IMR-90 (cell line): Measurements from ENCODE around the gene SEMG2. TPM values are rescaled to one million over a fixed set of nuclear protein-coding genes. Genes with fewer than 3 reads are reported as not detected.

Experiments
- ATAC-seq: fragments of 200-7000 bp; cut with Tn5 transposase; 2 replicates; pipeline ENCODE4 v1.9.1; 2020; ENCODE audit warnings: low read depth, mild to moderate bottlenecking, moderate library complexity
- BruUV-seq: library from RNA; stranded (reverse); fragments of 400-500 nt; replicated peaks from 2 replicates; lab custom pipeline; 2021; lab: Mats Ljungman, UMichigan
- CTCF ChIA-PET: fragments of 300-600 bp; formaldehyde crosslinking; extraction: SDS; loops from one replicate; lab custom pipeline; 2021; ENCODE audit warnings: antibody characterized with exemption; lab: Yijun Ruan, JAX
- POLR2A ChIA-PET: fragments of 300-600 bp; sonication (Branson Sonifier 250); formaldehyde crosslinking; loops from one replicate; lab custom pipeline; 2022; ENCODE audit warnings: antibody characterized with exemption; ENCODE audit not compliant: unreplicated experiment; lab: Charles Lee
- DNase-seq: peaks from one replicate; pipeline ENCODE4 v3.0.0; 2013
- H2AFZ ChIP-seq: replicated peaks from 2 replicates; pipeline ENCODE3; 2013; ENCODE audit warnings: low read length, mild to moderate bottlenecking; ENCODE audit not compliant: poor library complexity
- H2AK5ac ChIP-seq: 2 replicates; pipeline ENCODE4 v1.6.1; 2013; ENCODE audit warnings: low read depth, low read length, inconsistent platforms
- H2AK9ac ChIP-seq: replicated peaks from 2 replicates; pipeline ENCODE3; 2013; ENCODE audit warnings: mild to moderate bottlenecking, low read depth, low read length, moderate library complexity; ENCODE audit not compliant: poor library complexity
- H2BK120ac ChIP-seq: 2 replicates; pipeline ENCODE4 v1.6.1; 2013; ENCODE audit warnings: low read depth, low read length, inconsistent platforms
- H2BK15ac ChIP-seq: 3 replicates; pipeline ENCODE4 v1.6.1; 2013; ENCODE audit warnings: low read depth, low read length, inconsistent platforms
- H2BK20ac ChIP-seq: 2 replicates; pipeline ENCODE4 v1.6.1; 2013; ENCODE audit warnings: low read depth, mild to moderate bottlenecking, inconsistent platforms, low read length, moderate library complexity
- H2BK5ac ChIP-seq: 2 replicates; pipeline ENCODE4 v1.6.1; 2013; ENCODE audit warnings: mild to moderate bottlenecking, low read depth, low read length, inconsistent platforms; ENCODE audit not compliant: poor library complexity, severe bottlenecking
- H3K14ac ChIP-seq: replicated peaks from 2 replicates; pipeline ENCODE4 v1.6.1; 2013; ENCODE audit warnings: low read depth, low read length, inconsistent platforms
- H3K18ac ChIP-seq: 2 replicates; pipeline ENCODE4 v1.6.1; 2013; ENCODE audit warnings: low read depth, low read length, control low read depth
- H3K23ac ChIP-seq: 2 replicates; pipeline ENCODE4 v1.6.1; 2013; ENCODE audit warnings: low read depth, low read length, inconsistent platforms
- H3K27ac ChIP-seq: 2 replicates; pipeline ENCODE4 v1.5.1; 2013; ENCODE audit warnings: mild to moderate bottlenecking, control low read depth, low read length; ENCODE audit not compliant: insufficient read depth
- H3K27me3 ChIP-seq: 2 replicates; pipeline ENCODE4 v1.6.1; 2013; ENCODE audit warnings: low read length; ENCODE audit not compliant: control insufficient read depth, insufficient read depth
- H3K36me3 ChIP-seq: 2 replicates; pipeline ENCODE4 v1.6.1; 2013; ENCODE audit warnings: low read length, mixed read lengths; ENCODE audit not compliant: control insufficient read depth, insufficient read depth
- H3K4ac ChIP-seq: 2 replicates; pipeline ENCODE4 v1.6.1; 2013; ENCODE audit warnings: low read depth, low read length, inconsistent platforms
- H3K4me1 ChIP-seq: 2 replicates; pipeline ENCODE4 v1.6.1; 2013; ENCODE audit warnings: low read length, mixed read lengths; ENCODE audit not compliant: control insufficient read depth, insufficient read depth
- H3K4me2 ChIP-seq: 2 replicates; pipeline ENCODE4 v1.6.1; 2013; ENCODE audit warnings: low read depth, mild to moderate bottlenecking, control low read depth, low read length, moderate library complexity
- H3K4me3 ChIP-seq: 2 replicates; pipeline ENCODE4 v1.5.1; 2013; ENCODE audit warnings: low read depth, mild to moderate bottlenecking, control low read depth, low read length, moderate library complexity; ENCODE audit not compliant: insufficient read depth
- H3K56ac ChIP-seq: 2 replicates; pipeline ENCODE4 v1.6.1; 2013; ENCODE audit warnings: low read length, inconsistent platforms; ENCODE audit not compliant: insufficient read depth; ENCODE audit errors: extremely low read depth
- H3K79me1 ChIP-seq, 2 experiments: 2 replicates each; pipeline ENCODE4 v1.6.1; 2013; ENCODE audit warnings: low read length in 2 of 2, inconsistent platforms in 1 of 2, low read depth in 1 of 2
- H3K9ac ChIP-seq: 2 replicates; pipeline ENCODE4 v1.6.1; 2013; ENCODE audit warnings: low read depth, low read length, control low read depth
- H3K9me1 ChIP-seq: 2 replicates; pipeline ENCODE4 v1.6.1; 2013; ENCODE audit warnings: low read length, inconsistent platforms; ENCODE audit not compliant: insufficient read depth
- H3K9me3 ChIP-seq: 2 replicates; pipeline ENCODE4 v1.6.1; 2013; ENCODE audit warnings: low read length; ENCODE audit not compliant: control insufficient read depth, insufficient read depth
- H4K20me1 ChIP-seq: 2 replicates; pipeline ENCODE4 v1.6.1; 2013; ENCODE audit warnings: low read length, inconsistent platforms; ENCODE audit not compliant: insufficient read depth
- H4K5ac ChIP-seq: 2 replicates; pipeline ENCODE4 v1.6.1; 2013; ENCODE audit warnings: mild to moderate bottlenecking, low read depth, low read length, control low read depth
- H4K8ac ChIP-seq, 2 experiments: 2 replicates each; pipeline ENCODE4 v1.6.1; 2013; ENCODE audit warnings: low read depth in 2 of 2, low read length in 2 of 2, control low read depth in 1 of 2, inconsistent platforms in 1 of 2
- H4K91ac ChIP-seq: 2 replicates; pipeline ENCODE4 v1.6.1; 2013; ENCODE audit warnings: low read depth, low read length, inconsistent platforms; ENCODE audit not compliant: insufficient read depth
- BHLHE40 ChIP-seq: fragments of 150-350 bp; IDR thresholded peaks from 2 replicates; pipeline ENCODE4 v1.6.1; 2016; ENCODE audit warnings: mild to moderate bottlenecking, low read depth, low read length
- CHD1 ChIP-seq: IDR thresholded peaks from 2 replicates; pipeline ENCODE4 v1.6.1; 2012; ENCODE audit warnings: low read depth, low read length, improper control_type of control experiment
- FOS ChIP-seq: fragments of 150-350 bp; IDR thresholded peaks from 2 replicates; pipeline ENCODE4 v1.6.1; 2016; ENCODE audit warnings: low read depth, low read length
- MAZ ChIP-seq: IDR thresholded peaks from 2 replicates; pipeline ENCODE4 v1.6.1; 2012; ENCODE audit warnings: low read depth, mild to moderate bottlenecking, low read length, improper control_type of control experiment, moderate library complexity, borderline replicate concordance
- NFE2L2 ChIP-seq: fragments of 150-350 bp; IDR thresholded peaks from 2 replicates; pipeline ENCODE4 v1.6.1; 2016; ENCODE audit warnings: low read depth, mild to moderate bottlenecking, low read length
- POLR2A ChIP-seq: IDR thresholded peaks from 2 replicates; pipeline ENCODE4 v1.6.1; 2012; ENCODE audit warnings: mild to moderate bottlenecking, low read depth, low read length
- RAD21 ChIP-seq: IDR thresholded peaks from 2 replicates; pipeline ENCODE4 v1.6.1; 2012; ENCODE audit warnings: low read length, improper control_type of control experiment
- RCOR1 ChIP-seq: IDR thresholded peaks from 2 replicates; pipeline ENCODE4 v1.6.1; 2012; ENCODE audit warnings: mild to moderate bottlenecking, low read length, improper control_type of control experiment; ENCODE audit not compliant: insufficient replicate concordance
- RFX5 ChIP-seq: IDR thresholded peaks from 2 replicates; pipeline ENCODE4 v1.8.0; 2012; ENCODE audit warnings: low read depth, mild to moderate bottlenecking, low read length, moderate library complexity
- WGBS, 2 experiments: methylation state at CpG; one replicate each; pipeline versions ENCODE4 v1.1.5 to v1.1.7; 2013; ENCODE audit warnings: missing lambda C conversion rate in 2 of 2; ENCODE audit not compliant: insufficient read length in 1 of 2; ENCODE audit errors: extremely low coverage in 2 of 2; 5-methylcytosine and 5-hydroxymethylcytosine counted together
- dilution Hi-C: fragments of 300-500 bp; cut with HindIII; formaldehyde crosslinking; loops from one replicate; pipeline ENCODE4 v1.14.3; 2018; ENCODE audit warnings: low sequenced_read_pairs; ENCODE audit not compliant: unreplicated experiment
- in situ Hi-C: fragments of 300-500 bp; cut with MboI; formaldehyde crosslinking; loops from 3 replicates; pipeline ENCODE4 v1.14.3; 2019; ENCODE audit warnings: low sequenced_read_pairs, inconsistent platforms, mixed read lengths
- intact Hi-C: fragments of 100-400 bp; cut with micrococcal nuclease; formaldehyde crosslinking; loops from 2 replicates; pipeline ENCODE4 v1.10.0; 2022
- polyA plus RNA-seq, 3 experiments: library from polyadenylated mRNA; depleted of rRNA; stranded (reverse); fragments of >200 nt; gene quantifications; 2 replicates each; pipeline ENCODE4 v1.2.3, GENCODE V29; 2012; ENCODE audit warnings: low replicate concordance in 1 of 3
- total RNA-seq: library from RNA; depleted of rRNA; stranded (reverse); fragments of >200 nt; gene quantifications from 2 replicates; pipeline ENCODE4 v1.2.3, GENCODE V29; 2012
- TF ChIP-seq, protein P1 (sequence below): fragments of 150-350 bp; IDR thresholded peaks from 2 replicates; pipeline ENCODE4 v1.6.1; 2016; ENCODE audit warnings: low read depth, mild to moderate bottlenecking, low read length, moderate library complexity, borderline replicate concordance

SEMG2 gene
- total and polyA plus RNA-seq, 2 of the 4 experiments (the other 2 are of a cell fraction), result not detected

DNA sequence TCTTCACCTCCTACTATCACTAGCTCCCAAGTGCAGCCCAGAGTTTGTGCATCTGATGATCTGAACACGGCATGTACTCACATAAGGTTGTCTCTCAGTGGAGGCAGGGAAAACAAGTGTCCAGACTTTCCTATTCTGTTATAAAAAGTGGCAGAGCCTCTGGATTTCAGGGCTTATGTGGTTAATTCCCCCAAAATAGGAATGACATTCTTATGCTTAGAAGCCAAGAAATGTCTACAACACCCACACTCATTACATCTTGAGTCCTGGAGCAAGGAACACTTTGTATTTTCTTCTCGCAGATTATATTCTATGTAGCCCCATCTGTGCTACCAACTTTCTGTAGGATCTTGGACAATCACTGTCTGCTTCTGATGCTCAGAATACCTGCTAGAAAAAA, 27.8 kb upstream of the SEMG2 start:
- Histone ChIP-seq H3K27me3 (no peaks in the 10 kb centered on the region; the same call in 1 of the 2 replicates), H3K9ac (no peak overlapping the region), H3K4me1 (no peaks in the 10 kb centered on the region), H4K5ac (no peak overlapping the region), H2BK15ac (no peak overlapping the region), H3K4ac (no peak overlapping the region), H3K36me3 (no peaks in the 10 kb centered on the region), H2AK5ac (no peak overlapping the region), H4K8ac (no peak overlapping the region), H3K4me2 (no peak overlapping the region), H2BK20ac (no peak overlapping the region), H2AK9ac (no peak overlapping the region), H3K23ac (no peak overlapping the region), H3K18ac (no peak overlapping the region), H3K4me3 (no peak overlapping the region), H2AFZ (no peak overlapping the region), H2BK5ac (no peak overlapping the region), H4K20me1 (no peaks in the 10 kb centered on the region), H3K56ac (no peak overlapping the region), H3K79me1 (no peaks in the 10 kb centered on the region), H3K9me1 (no peaks in the 10 kb centered on the region), H2BK120ac (no peak overlapping the region), H3K14ac (no peak overlapping the region), H3K9me3 (no peaks in the 10 kb centered on the region), H4K91ac (no peak overlapping the region), H3K27ac (no peak overlapping the region)
- no peak for DNase-seq
- ChIA-PET CTCF (no interaction called here), POLR2A (no interaction called here)
- in situ Hi-C loops, result no loop called here
- intact Hi-C loops, result no loop called here
- no peak for ATAC-seq
- dilution Hi-C loops, result no loop called here
- WGBS, 2 experiments, result no CpG with 5 or more reads among the region's 2 CpGs
- TF ChIP-seq RCOR1 (no peak), BHLHE40 (no peak), MAZ (no peak), RFX5 (no peak), RAD21 (no peak), CHD1 (no peak), POLR2A (no peak), FOS (no peak), NFE2L2 (no peak)
- TF ChIP-seq, protein P1, sequence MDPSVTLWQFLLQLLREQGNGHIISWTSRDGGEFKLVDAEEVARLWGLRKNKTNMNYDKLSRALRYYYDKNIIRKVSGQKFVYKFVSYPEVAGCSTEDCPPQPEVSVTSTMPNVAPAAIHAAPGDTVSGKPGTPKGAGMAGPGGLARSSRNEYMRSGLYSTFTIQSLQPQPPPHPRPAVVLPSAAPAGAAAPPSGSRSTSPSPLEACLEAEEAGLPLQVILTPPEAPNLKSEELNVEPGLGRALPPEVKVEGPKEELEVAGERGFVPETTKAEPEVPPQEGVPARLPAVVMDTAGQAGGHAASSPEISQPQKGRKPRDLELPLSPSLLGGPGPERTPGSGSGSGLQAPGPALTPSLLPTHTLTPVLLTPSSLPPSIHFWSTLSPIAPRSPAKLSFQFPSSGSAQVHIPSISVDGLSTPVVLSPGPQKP, result no peak
- BruUV-seq, result no TSS peak
